ENCODE data around the gene PDSS2.

- TF ChIP-seq CTCF (conservative IDR thresholded peaks at IDR 0.05; ENCODE audit: low read depth, low read length) (no peak), CEBPB (IDR thresholded peaks at IDR 0.05; ENCODE audit: low read depth, low read length) (no peak), BHLHE40 (IDR thresholded peaks at IDR 0.05; ENCODE audit: low read depth, low read length) (no peak), RCOR1 (IDR thresholded peaks at IDR 0.05; ENCODE audit: insufficient replicate concordance, low read length) (no peak), RAD21 (IDR thresholded peaks at IDR 0.05; ENCODE audit: low read length) (no peak), POLR2A (IDR thresholded peaks at IDR 0.05; ENCODE audit: low read depth, low read length) (no peak), USF2 (IDR thresholded peaks at IDR 0.05; ENCODE audit: low read depth, low read length) (no peak), MAZ (IDR thresholded peaks at IDR 0.05; ENCODE audit: borderline replicate concordance, low read depth, low read length) (no peak), NFE2L2 (IDR thresholded peaks at IDR 0.05; ENCODE audit: low read depth, low read length) (no peak), RFX5 (IDR thresholded peaks at IDR 0.05; ENCODE audit: low read depth, low read length) (no peak)
Measured at GRCh38 chr6:107237992-107238660, 221.2 kb downstream of the PDSS2 start.

Data from IMR-90 (cell line).